Myocyte (in vitro differentiated cells): ENCODE data around the gene LRP5. TPM values are rescaled to one million over a fixed set of nuclear protein-coding genes. Genes with fewer than 3 reads are reported as not detected.

Source experiments
- DNase-seq: peaks from one replicate; pipeline ENCODE4 v3.0.0-alpha.2; 2012; ENCODE audit warnings: low read depth
- total RNA-seq: library from RNA; depleted of rRNA; stranded (reverse); fragments of >200 nt; gene quantifications from 2 replicates; pipeline ENCODE4 v1.2.3, GENCODE V29; 2014

Gene LRP5
- total RNA-seq, 1 donor from 2014 or later: 48.8 TPM

GRCh38 chr11:68345776-68346461 is 33.5 kb downstream of the LRP5 start:
- no peak for DNase-seq

- no peak for DNase-seq
Observed at GRCh38 chr11:68346462-68346790, 34.0 kb downstream of the LRP5 start.

- DNase-seq: no peak
Observed at GRCh38 chr11:68347345-68347744, 35.0 kb downstream of the LRP5 start.

- DNase-seq: no peak
Observed at GRCh38 chr11:68347841-68348240, 35.5 kb downstream of the LRP5 start.

GRCh38 chr11:68349461-68350249 is 37.3 kb downstream of the LRP5 start:
- DNase-seq: no peak

GRCh38 chr11:68350759-68351449 is 38.5 kb downstream of the LRP5 start:
- no peak for DNase-seq

- DNase-seq: no peak
Observed at GRCh38 chr11:68351450-68352275, 39.3 kb downstream of the LRP5 start.

GRCh38 chr11:68352591-68352990 is 40.2 kb downstream of the LRP5 start:
- no peak for DNase-seq

GRCh38 chr11:68353118-68353517 is 40.7 kb downstream of the LRP5 start:
- DNase-seq: no peak

GRCh38 chr11:68353669-68354068 is 41.3 kb downstream of the LRP5 start:
- DNase-seq: no peak

- peak; percentile 98 for DNase-seq
Observed at GRCh38 chr11:68354148-68354872, 41.9 kb downstream of the LRP5 start.

GRCh38 chr11:68355471-68355870 is 43.1 kb downstream of the LRP5 start:
- peak; percentile 91 for DNase-seq

GRCh38 chr11:68357568-68357967 is 45.2 kb downstream of the LRP5 start:
- no peak for DNase-seq

- no peak for DNase-seq
Observed at GRCh38 chr11:68358416-68358815, 46.0 kb downstream of the LRP5 start.

- no peak for DNase-seq
Observed at GRCh38 chr11:68361702-68362101, 49.3 kb downstream of the LRP5 start.

GRCh38 chr11:68362801-68363379 is 50.5 kb downstream of the LRP5 start:
- no peak for DNase-seq

- no peak for DNase-seq
Observed at GRCh38 chr11:68363776-68364175, 51.4 kb downstream of the LRP5 start.

- no peak for DNase-seq
Observed at GRCh38 chr11:68364581-68364980, 52.2 kb downstream of the LRP5 start.

GRCh38 chr11:68365943-68366435 is 53.6 kb downstream of the LRP5 start:
- DNase-seq: no peak

GRCh38 chr11:68367252-68367651 is 54.9 kb downstream of the LRP5 start:
- DNase-seq: no peak
